Amniotic stem cell (primary cell): ENCODE measurements around the gene MICAL1.
A peak's percentile ranks its signal among the peaks of the same experiment; 100 is the strongest.

Source experiments
- DNase-seq: peaks from one replicate; lab custom pipeline; 2025; lab: John Stamatoyannopoulos, UW

MICAL1 gene

GRCh38 chr6:109455437-109456110 lies at the start of gene MICAL1:
Gene MICAL1, minus strand, starts transcription at chr6:109455772. Its CDS starts 1,576 bp downstream, at chr6:109454196.
- DNase-seq: no peak

- no peak for DNase-seq
These were observed 48.0 kb upstream of the MICAL1 start for GRCh38 chr6:109503327-109504224.

GRCh38 chr6:109498936-109499335 lies 43.4 kb upstream of the MICAL1 start:
- no peak for DNase-seq

GRCh38 chr6:109498052-109498451 lies 42.5 kb upstream of the MICAL1 start:
- DNase-seq: no peak

- DNase-seq: no peak
These were observed 40.6 kb upstream of the MICAL1 start for GRCh38 chr6:109496036-109496772.

GRCh38 chr6:109493865-109494264 lies 38.3 kb upstream of the MICAL1 start:
- DNase-seq: no peak

- no peak for DNase-seq
These were observed 35.8 kb upstream of the MICAL1 start for GRCh38 chr6:109491207-109491938.

GRCh38 chr6:109490713-109491112 lies 35.1 kb upstream of the MICAL1 start:
- no peak for DNase-seq

GRCh38 chr6:109488001-109488400 lies 32.4 kb upstream of the MICAL1 start:
- DNase-seq: no peak

GRCh38 chr6:109486068-109486467 lies 30.5 kb upstream of the MICAL1 start:
- DNase-seq: no peak

GRCh38 chr6:109485266-109485935 lies 29.8 kb upstream of the MICAL1 start:
- no peak for DNase-seq

- DNase-seq: no peak
These were observed 28.6 kb upstream of the MICAL1 start for GRCh38 chr6:109484122-109484521.

- DNase-seq: no peak
These were observed 28.1 kb upstream of the MICAL1 start for GRCh38 chr6:109483735-109484057.

- peak; percentile 65 for DNase-seq
These were observed 27.5 kb upstream of the MICAL1 start, which contains the start of gene ZBTB24 for GRCh38 chr6:109482905-109483734. Gene ZBTB24, minus strand, starts transcription at chr6:109483219. Its CDS starts 1,193 bp downstream, at chr6:109482026.

GRCh38 chr6:109480993-109481480 lies 25.5 kb upstream of the MICAL1 start:
- DNase-seq: no peak

GRCh38 chr6:109478841-109479624 lies 23.5 kb upstream of the MICAL1 start:
- DNase-seq: no peak

- DNase-seq: no peak
These were observed 22.7 kb upstream of the MICAL1 start for GRCh38 chr6:109478222-109478805.

- no peak for DNase-seq
These were observed 22.2 kb upstream of the MICAL1 start for GRCh38 chr6:109477725-109478124.

- no peak for DNase-seq
These were observed 21.6 kb upstream of the MICAL1 start for GRCh38 chr6:109477184-109477583.
